Breast epithelium (tissue), 3 donors: ENCODE results near the gene ISLR2.

Source experiments
- POLR2A ChIP-seq: fragments of 450-650 bp; IDR thresholded peaks from one replicate; pipeline ENCODE4 v1.6.1; 2016; ENCODE audit warnings: antibody characterized with exemption, mild to moderate bottlenecking, moderate library complexity
- POLR2AphosphoS5 ChIP-seq, 3 donors: sonication (generic); formaldehyde crosslinking; IDR thresholded peaks; one replicate each; pipeline ENCODE4 v1.6.1; 2017; ENCODE audit warnings: antibody characterized with exemption in 3 of 3
- TF ChIP-seq, protein P1 (sequence below), 3 donors: fragments of 450-650 bp; IDR thresholded peaks; one replicate each; pipeline ENCODE4 v1.5.1; 2016 to 2017; ENCODE audit warnings: antibody characterized with exemption in 3 of 3, mild to moderate bottlenecking in 3 of 3, moderate library complexity in 3 of 3

DNA sequence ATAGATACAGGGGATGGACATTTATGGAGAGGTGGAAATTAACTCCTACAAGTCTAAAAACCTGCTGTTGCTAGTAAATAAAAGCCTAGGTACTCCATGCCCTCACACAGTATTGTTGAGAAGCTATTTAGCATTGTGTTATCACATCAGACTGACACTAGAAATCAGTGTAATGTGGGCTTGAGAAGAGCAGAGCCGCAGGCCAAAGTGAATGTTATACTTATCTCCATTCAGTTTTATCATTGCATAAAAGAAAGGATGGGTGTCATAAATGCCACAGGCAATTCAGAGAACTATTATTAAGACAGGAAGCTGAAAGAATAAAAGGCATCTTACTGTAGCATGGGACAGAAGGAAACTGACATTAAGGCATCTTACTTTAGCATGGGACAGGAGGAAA lies 29.4 kb downstream of the ISLR2 start:
- TF ChIP-seq, protein P1, sequence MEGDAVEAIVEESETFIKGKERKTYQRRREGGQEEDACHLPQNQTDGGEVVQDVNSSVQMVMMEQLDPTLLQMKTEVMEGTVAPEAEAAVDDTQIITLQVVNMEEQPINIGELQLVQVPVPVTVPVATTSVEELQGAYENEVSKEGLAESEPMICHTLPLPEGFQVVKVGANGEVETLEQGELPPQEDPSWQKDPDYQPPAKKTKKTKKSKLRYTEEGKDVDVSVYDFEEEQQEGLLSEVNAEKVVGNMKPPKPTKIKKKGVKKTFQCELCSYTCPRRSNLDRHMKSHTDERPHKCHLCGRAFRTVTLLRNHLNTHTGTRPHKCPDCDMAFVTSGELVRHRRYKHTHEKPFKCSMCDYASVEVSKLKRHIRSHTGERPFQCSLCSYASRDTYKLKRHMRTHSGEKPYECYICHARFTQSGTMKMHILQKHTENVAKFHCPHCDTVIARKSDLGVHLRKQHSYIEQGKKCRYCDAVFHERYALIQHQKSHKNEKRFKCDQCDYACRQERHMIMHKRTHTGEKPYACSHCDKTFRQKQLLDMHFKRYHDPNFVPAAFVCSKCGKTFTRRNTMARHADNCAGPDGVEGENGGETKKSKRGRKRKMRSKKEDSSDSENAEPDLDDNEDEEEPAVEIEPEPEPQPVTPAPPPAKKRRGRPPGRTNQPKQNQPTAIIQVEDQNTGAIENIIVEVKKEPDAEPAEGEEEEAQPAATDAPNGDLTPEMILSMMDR (IDR thresholded peaks at IDR 0.05) = no peak
- no peak for TF ChIP-seq POLR2A
- TF ChIP-seq POLR2AphosphoS5 (IDR thresholded peaks at IDR 0.05) = no peak
